GM12878 (cell line): ENCODE results near the gene ASNSD1. TPM values are rescaled to one million over a fixed set of nuclear protein-coding genes. Genes with fewer than 3 reads are reported as not detected.

ENCODE experiments used
- ATAC-seq: fragments of 200-7000 bp; cut with Tn5 transposase; 3 replicates; pipeline ENCODE4 v1.9.1; 2020; ENCODE audit warnings: mild to moderate bottlenecking, moderate library complexity
- BruUV-seq: library from RNA; stranded (reverse); fragments of 400-500 nt; replicated peaks from 2 replicates; lab custom pipeline; 2021; lab: Mats Ljungman, UMichigan
- CTCF ChIA-PET: fragments of 300-600 bp; sonication (Branson Sonifier 250); formaldehyde crosslinking; extraction: SDS; loops from one replicate; lab custom pipeline; 2021; ENCODE audit warnings: inconsistent platforms; lab: Yijun Ruan, JAX
- POLR2A ChIA-PET: fragments of 350-600 bp; formaldehyde crosslinking; extraction: SDS; loops from one replicate; lab custom pipeline; 2021; ENCODE audit warnings: inconsistent platforms; lab: Charles Lee
- RAD21 ChIA-PET: fragments of 300-600 bp; sonication (Branson Sonifier 250); formaldehyde crosslinking; loops from one replicate; lab custom pipeline; 2023; ENCODE audit warnings: antibody characterized with exemption; ENCODE audit not compliant: unreplicated experiment; lab: Charles Lee
- SMC1A ChIA-PET: fragments of 300-600 bp; sonication (Branson Sonifier 250); formaldehyde crosslinking; loops from one replicate; lab custom pipeline; 2023; ENCODE audit not compliant: unreplicated experiment, uncharacterized antibody; lab: Charles Lee
- DNase-seq: peaks from one replicate; pipeline ENCODE4 v3.0.0-alpha.2; 2011; ENCODE audit warnings: low read depth, low spot score
- FAIRE-seq: peaks from 3 replicates; lab custom pipeline; 2011; peaks lifted over from hg19 to GRCh38; lab: Jason Lieb, UNC
- H2AFZ ChIP-seq: 2 replicates; pipeline ENCODE4 v1.6.0; 2011; ENCODE audit warnings: low read depth, low read length, control low read depth; ENCODE audit not compliant: control insufficient read depth
- H3K27ac ChIP-seq: 2 replicates; pipeline ENCODE4 v1.5.1; 2011; ENCODE audit warnings: control low read depth; ENCODE audit not compliant: control insufficient read depth, insufficient read depth
- H3K27me3 ChIP-seq, 2 experiments: replicated peaks in 1 of 2; 2 replicates each; pipeline versions ENCODE4 v1.6.0 to v1.6.1; 2011; ENCODE audit warnings: low read length in 1 of 2; ENCODE audit not compliant: control insufficient read depth in 2 of 2, insufficient read depth in 2 of 2
- H3K36me3 ChIP-seq, 2 experiments: 2 replicates each; pipeline ENCODE4 v1.5.1; 2011; ENCODE audit warnings: low read length in 1 of 2; ENCODE audit not compliant: control insufficient read depth in 2 of 2, insufficient read depth in 2 of 2
- H3K4me1 ChIP-seq: 2 replicates; pipeline ENCODE4 v1.6.1; 2011; ENCODE audit warnings: mild to moderate bottlenecking, low read length, moderate library complexity, mixed read lengths; ENCODE audit not compliant: control insufficient read depth, insufficient read depth
- H3K4me2 ChIP-seq: 2 replicates; pipeline ENCODE4 v1.6.0; 2011; ENCODE audit warnings: control low read depth; ENCODE audit not compliant: control insufficient read depth, insufficient read depth
- H3K4me3 ChIP-seq: fragments of 200-600 bp; sonication (generic); 2 replicates; pipeline ENCODE4 v1.5.1; 2016
- H3K79me2 ChIP-seq: 2 replicates; pipeline ENCODE4 v1.6.0; 2011; ENCODE audit warnings: low read length; ENCODE audit not compliant: control insufficient read depth, insufficient read depth
- H3K9ac ChIP-seq: 2 replicates; pipeline ENCODE4 v1.8.0; 2011; ENCODE audit warnings: low read length, control low read depth, mixed read lengths; ENCODE audit not compliant: control insufficient read depth, insufficient read depth
- H3K9me3 ChIP-seq: replicated peaks from 3 replicates; pipeline ENCODE4 v1.5.1; 2011; ENCODE audit warnings: mild to moderate bottlenecking, low read length; ENCODE audit not compliant: control insufficient read depth, insufficient read depth
- H4K20me1 ChIP-seq: 2 replicates; pipeline ENCODE4 v1.6.0; 2011; ENCODE audit not compliant: control insufficient read depth, insufficient read depth
- EZH2 ChIP-seq: IDR thresholded peaks from 2 replicates; pipeline ENCODE4 v1.6.1; 2012; ENCODE audit warnings: low read depth, mild to moderate bottlenecking, control low read depth, inconsistent platforms, low read length, borderline replicate concordance; ENCODE audit not compliant: control insufficient read depth
- FOS ChIP-seq: IDR thresholded peaks from 3 replicates; pipeline ENCODE4 v1.6.1; 2011; ENCODE audit warnings: borderline replicate concordance; ENCODE audit not compliant: insufficient read length; ENCODE audit errors: extremely low read depth
- HDGF ChIP-seq: fragments of 450-650 bp; IDR thresholded peaks from 2 replicates; pipeline ENCODE4 v1.6.1; 2016; ENCODE audit warnings: antibody characterized with exemption
- IRF4 ChIP-seq: IDR thresholded peaks from 2 replicates; pipeline ENCODE4 v1.6.1; 2011; ENCODE audit warnings: low read depth, low read length
- JUNB ChIP-seq: IDR thresholded peaks from 2 replicates; pipeline ENCODE4 v1.6.1; 2016; ENCODE audit warnings: antibody characterized with exemption, mild to moderate bottlenecking
- RAD51 ChIP-seq: fragments of 450-650 bp; IDR thresholded peaks from 2 replicates; pipeline ENCODE4 v1.6.1; 2016; ENCODE audit warnings: moderate library complexity, mild to moderate bottlenecking, inconsistent platforms
- SIX5 ChIP-seq: IDR thresholded peaks from 2 replicates; pipeline ENCODE4 v1.6.1; 2011; ENCODE audit warnings: mild to moderate bottlenecking, low read depth, low read length, moderate library complexity; ENCODE audit not compliant: severe bottlenecking
- SMC3 ChIP-seq: IDR thresholded peaks from 2 replicates; pipeline ENCODE4 v1.6.1; 2011; ENCODE audit warnings: low read length, improper control_type of control experiment, borderline replicate concordance
- TCF7 ChIP-seq: IDR thresholded peaks from 2 replicates; pipeline ENCODE4 v1.6.1; 2014; ENCODE audit warnings: antibody characterized with exemption, borderline replicate concordance
- ZNF207 ChIP-seq: fragments of 450-650 bp; IDR thresholded peaks from 2 replicates; pipeline ENCODE4 v1.6.1; 2014; ENCODE audit warnings: antibody characterized with exemption, mild to moderate bottlenecking, borderline replicate concordance
- ZNF622 ChIP-seq: fragments of 450-650 bp; IDR thresholded peaks from 2 replicates; pipeline ENCODE4 v1.6.1; 2017; ENCODE audit warnings: mild to moderate bottlenecking, inconsistent platforms
- WGBS: methylation state at CpG from one replicate; pipeline ENCODE4 v1.1.6; 2016; ENCODE audit warnings: low lambda C conversion rate; ENCODE audit not compliant: insufficient replicate concordance, insufficient coverage; ENCODE audit errors: missing lambda C conversion rate; 5-methylcytosine and 5-hydroxymethylcytosine counted together
- in situ Hi-C: fragments of 300-500 bp; cut with MboI; formaldehyde crosslinking; loops from 9 replicates; pipeline ENCODE4 v1.14.3; 2018; ENCODE audit warnings: mixed read lengths
- intact Hi-C: fragments of 100-400 bp; cut with micrococcal nuclease; formaldehyde crosslinking; loops from one replicate; pipeline ENCODE4 v1.14.2; 2022; ENCODE audit not compliant: unreplicated experiment
- polyA plus RNA-seq, 11 experiments: library from polyadenylated mRNA; depleted of rRNA in 4 of 11; unstranded in 6 of 11; stranded (reverse) in 5 of 11; fragments of >200 nt; fragmentation: Nextera tagmentation in 4 of 11; fragmentation: Illumina TruSeq in 1 of 11; extraction: Ambion mirVana in 4 of 11; extraction: Trizol in 1 of 11; gene quantifications; 1 replicate in 1 of 11; 2 replicates in 10 of 11; pipeline versions ENCODE4 v1.2.1 to v1.2.3, GENCODE V29; 2011 to 2016; ENCODE audit warnings: inconsistent platforms in 2 of 11, missing spikeins in 2 of 11, low read depth in 1 of 11
- total RNA-seq, 4 experiments: library from RNA; depleted of rRNA in 3 of 4; stranded (reverse); fragments of >200 nt in 3 of 4; fragmentation: Illumina TruSeq in 1 of 4; extraction: Trizol in 1 of 4; gene quantifications; 2 replicates each; pipeline versions ENCODE4 v1.2.1 to v1.2.3, GENCODE V29; 2013 to 2021
- TF ChIP-seq, protein P1 (sequence below): fragments of 150-350 bp; IDR thresholded peaks from 2 replicates; pipeline ENCODE4 v1.6.1; 2014; ENCODE audit warnings: mild to moderate bottlenecking, low read depth, low read length

Gene ASNSD1
- total and polyA plus RNA-seq, 10 of the 15 experiments (the other 5 are each of a cell fraction or from before 2014, with no cell fraction given): 39.1 to 89.8 (median 72.1) TPM

DNA sequence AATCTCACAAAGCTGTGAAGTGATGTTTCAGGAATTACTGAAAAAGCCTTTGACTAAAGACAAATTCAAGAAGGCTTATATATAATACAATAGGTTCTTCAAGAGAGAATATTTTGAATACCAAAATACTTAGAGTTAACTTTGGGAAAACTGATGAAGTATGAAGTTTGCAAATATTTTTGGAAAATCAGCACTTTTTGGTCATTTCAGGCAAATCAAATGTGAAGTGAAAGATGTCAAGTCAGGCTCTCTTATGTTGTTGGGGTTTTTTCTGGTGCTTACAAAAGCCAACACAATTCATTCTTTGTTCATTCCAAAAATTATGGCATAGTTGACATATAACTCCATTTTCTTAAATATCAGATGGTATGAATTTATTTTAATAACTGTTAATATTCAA is 14.7 kb upstream of the ASNSD1 start:
- ATAC-seq (no peak), DNase-seq (no peak), FAIRE-seq (no peak)
- ChIA-PET CTCF (no interaction called here), SMC1A (interaction anchor here (1.5 kb wide), 1 partner anchor 14 kb away, joined by 4 read pairs; no protein-coding TSS in a partner anchor), RAD21 (no interaction called here), POLR2A (no interaction called here)
- Histone ChIP-seq H3K27ac (no peak overlapping the region), H3K36me3 (no peaks in the 10 kb centered on the region), H3K4me1 (no peaks in the 10 kb centered on the region), H3K9ac (no peak overlapping the region), H3K9me3 (no peaks in the 10 kb centered on the region; the same call in 2 of the 3 replicates), H4K20me1 (no peaks in the 10 kb centered on the region), H3K4me3 (no peak overlapping the region), H3K27me3 (no peaks in the 10 kb centered on the region), H3K79me2 (no peaks in the 10 kb centered on the region), H2AFZ (no peak overlapping the region), H3K4me2 (no peak overlapping the region)
- BruUV-seq: no TSS peak
- TF ChIP-seq, protein P1, sequence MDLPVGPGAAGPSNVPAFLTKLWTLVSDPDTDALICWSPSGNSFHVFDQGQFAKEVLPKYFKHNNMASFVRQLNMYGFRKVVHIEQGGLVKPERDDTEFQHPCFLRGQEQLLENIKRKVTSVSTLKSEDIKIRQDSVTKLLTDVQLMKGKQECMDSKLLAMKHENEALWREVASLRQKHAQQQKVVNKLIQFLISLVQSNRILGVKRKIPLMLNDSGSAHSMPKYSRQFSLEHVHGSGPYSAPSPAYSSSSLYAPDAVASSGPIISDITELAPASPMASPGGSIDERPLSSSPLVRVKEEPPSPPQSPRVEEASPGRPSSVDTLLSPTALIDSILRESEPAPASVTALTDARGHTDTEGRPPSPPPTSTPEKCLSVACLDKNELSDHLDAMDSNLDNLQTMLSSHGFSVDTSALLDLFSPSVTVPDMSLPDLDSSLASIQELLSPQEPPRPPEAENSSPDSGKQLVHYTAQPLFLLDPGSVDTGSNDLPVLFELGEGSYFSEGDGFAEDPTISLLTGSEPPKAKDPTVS: no peak
- TF ChIP-seq HDGF: no peak
- in situ Hi-C loops: no loop called here
- intact Hi-C loops: no loop called here

DNA sequence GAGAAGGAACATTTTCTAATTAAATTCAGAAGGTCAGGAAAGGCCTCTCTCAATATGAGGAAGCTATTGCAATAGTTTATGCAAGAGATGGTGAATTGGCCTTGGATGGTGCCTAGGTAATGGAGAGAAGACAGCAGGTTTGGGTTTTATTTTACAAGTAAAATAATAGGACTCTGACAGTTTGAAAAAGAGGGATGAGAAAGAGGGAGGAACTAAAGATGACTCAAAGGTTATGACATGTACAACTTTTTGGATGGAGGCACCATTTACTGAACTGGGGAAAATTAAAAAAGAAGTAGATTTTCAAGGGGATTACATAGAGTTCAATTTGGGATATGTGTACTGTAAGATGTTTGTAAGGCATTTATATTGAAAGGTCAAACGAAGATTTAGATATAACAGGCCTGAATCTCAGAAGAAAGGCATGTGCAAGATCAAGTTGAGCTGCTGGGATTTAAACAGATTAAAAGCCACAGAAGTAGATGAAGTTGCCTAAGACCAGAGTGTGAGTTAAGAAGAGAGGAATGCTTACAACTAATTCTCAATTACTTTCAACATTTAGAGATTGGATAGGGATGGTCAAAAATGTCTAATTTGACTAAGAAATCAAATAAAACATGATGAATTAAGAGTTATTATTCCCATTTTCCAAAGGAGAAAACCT is 12.3 kb upstream of the ASNSD1 start:
- SMC1A ChIA-PET: no interaction called here

More for the DNA sequence above, 12.3 kb upstream of the ASNSD1 start:
- H3K4me2 ChIP-seq: no peak overlapping the region
- no peaks in the 10 kb centered on the region for H3K27me3 ChIP-seq
- FAIRE-seq (no peak), DNase-seq (no peak), ATAC-seq (no peak)
- ChIA-PET RAD21 (interaction anchor here (1.7 kb wide), 1 partner anchor 12 kb away, joined by 6 read pairs; the partner anchor contains the start of gene ASNSD1), POLR2A (no interaction called here), CTCF (interaction anchor here (2.5 kb wide), 1 partner anchor 11 kb away, joined by 17 read pairs; the partner anchor contains the start of gene ASNSD1)
- H3K9me3 ChIP-seq: no peaks in the 10 kb centered on the region; the same call in 2 of the 3 replicates
- H3K27ac ChIP-seq: no peak overlapping the region
- H4K20me1 ChIP-seq: no peaks in the 10 kb centered on the region
- H3K4me1 ChIP-seq: no peaks in the 10 kb centered on the region
- no peaks in the 10 kb centered on the region for H3K79me2 ChIP-seq
- in situ Hi-C loops (no loop called here), intact Hi-C loops (no loop called here)
- H3K9ac ChIP-seq: no peak overlapping the region
- no peak overlapping the region for H2AFZ ChIP-seq
- H3K4me3 ChIP-seq: no peak overlapping the region
- no peaks in the 10 kb centered on the region for H3K36me3 ChIP-seq
- BruUV-seq: no TSS peak
- TF ChIP-seq EZH2 (no peak), SMC3 (no peak), ZNF207 (no peak), SIX5 (no peak), TCF7 (no peak), IRF4 (no peak), ZNF622 (no peak), RAD51 (no peak), JUNB (no peak), FOS (no peak)
- WGBS: 0% methylated on average over 1 of the region's 1 CpG
